ENCODE data around the gene ZMAT3.

GRCh38 chr3:179082416-179082815, 10.8 kb upstream of the ZMAT3 start:
- TF ChIP-seq, protein P1, sequence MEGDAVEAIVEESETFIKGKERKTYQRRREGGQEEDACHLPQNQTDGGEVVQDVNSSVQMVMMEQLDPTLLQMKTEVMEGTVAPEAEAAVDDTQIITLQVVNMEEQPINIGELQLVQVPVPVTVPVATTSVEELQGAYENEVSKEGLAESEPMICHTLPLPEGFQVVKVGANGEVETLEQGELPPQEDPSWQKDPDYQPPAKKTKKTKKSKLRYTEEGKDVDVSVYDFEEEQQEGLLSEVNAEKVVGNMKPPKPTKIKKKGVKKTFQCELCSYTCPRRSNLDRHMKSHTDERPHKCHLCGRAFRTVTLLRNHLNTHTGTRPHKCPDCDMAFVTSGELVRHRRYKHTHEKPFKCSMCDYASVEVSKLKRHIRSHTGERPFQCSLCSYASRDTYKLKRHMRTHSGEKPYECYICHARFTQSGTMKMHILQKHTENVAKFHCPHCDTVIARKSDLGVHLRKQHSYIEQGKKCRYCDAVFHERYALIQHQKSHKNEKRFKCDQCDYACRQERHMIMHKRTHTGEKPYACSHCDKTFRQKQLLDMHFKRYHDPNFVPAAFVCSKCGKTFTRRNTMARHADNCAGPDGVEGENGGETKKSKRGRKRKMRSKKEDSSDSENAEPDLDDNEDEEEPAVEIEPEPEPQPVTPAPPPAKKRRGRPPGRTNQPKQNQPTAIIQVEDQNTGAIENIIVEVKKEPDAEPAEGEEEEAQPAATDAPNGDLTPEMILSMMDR (IDR thresholded peaks at IDR 0.05) = no peak
- no peak for TF ChIP-seq ZFX (IDR thresholded peaks at IDR 0.05; ENCODE audit: borderline replicate concordance)
